DOHH2 (cell line): ENCODE results near the gene ANKS1B.

Source experiments
- EZH2phosphoT487 ChIP-seq: fragments of 200-600 bp; sonication (generic); IDR thresholded peaks from 2 replicates; pipeline ENCODE4 v1.6.1; 2017; ENCODE audit warnings: borderline replicate concordance, mild to moderate bottlenecking, antibody characterized with exemption, low read length, moderate library complexity, mixed read lengths
- TF ChIP-seq, protein P1 (sequence below): fragments of 200-600 bp; sonication (generic); IDR thresholded peaks from one replicate; pipeline ENCODE4 v1.5.1; 2014; ENCODE audit warnings: antibody characterized with exemption, mild to moderate bottlenecking, low read depth, low read length; ENCODE audit not compliant: poor library complexity, severe bottlenecking

DNA sequence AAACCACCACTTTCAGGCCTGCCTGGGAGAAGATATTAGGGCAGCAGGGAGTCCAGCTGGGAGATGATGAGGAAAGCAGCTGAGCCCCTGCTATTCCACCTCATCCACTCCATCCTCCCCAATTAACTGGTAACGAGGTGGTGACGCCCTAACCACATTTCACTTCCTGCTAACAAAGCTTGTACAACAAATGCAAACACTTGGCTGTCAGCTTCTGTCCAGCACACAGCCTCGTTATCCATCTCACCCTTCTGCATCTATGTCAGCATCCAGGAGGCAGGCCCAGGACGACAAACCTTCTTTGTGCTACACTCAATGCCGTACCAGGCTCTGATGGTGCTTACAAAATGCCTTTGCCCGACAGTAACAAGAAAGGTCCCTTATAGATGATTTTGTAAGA is 1114.2 kb downstream of the ANKS1B start:
- TF ChIP-seq, protein P1, sequence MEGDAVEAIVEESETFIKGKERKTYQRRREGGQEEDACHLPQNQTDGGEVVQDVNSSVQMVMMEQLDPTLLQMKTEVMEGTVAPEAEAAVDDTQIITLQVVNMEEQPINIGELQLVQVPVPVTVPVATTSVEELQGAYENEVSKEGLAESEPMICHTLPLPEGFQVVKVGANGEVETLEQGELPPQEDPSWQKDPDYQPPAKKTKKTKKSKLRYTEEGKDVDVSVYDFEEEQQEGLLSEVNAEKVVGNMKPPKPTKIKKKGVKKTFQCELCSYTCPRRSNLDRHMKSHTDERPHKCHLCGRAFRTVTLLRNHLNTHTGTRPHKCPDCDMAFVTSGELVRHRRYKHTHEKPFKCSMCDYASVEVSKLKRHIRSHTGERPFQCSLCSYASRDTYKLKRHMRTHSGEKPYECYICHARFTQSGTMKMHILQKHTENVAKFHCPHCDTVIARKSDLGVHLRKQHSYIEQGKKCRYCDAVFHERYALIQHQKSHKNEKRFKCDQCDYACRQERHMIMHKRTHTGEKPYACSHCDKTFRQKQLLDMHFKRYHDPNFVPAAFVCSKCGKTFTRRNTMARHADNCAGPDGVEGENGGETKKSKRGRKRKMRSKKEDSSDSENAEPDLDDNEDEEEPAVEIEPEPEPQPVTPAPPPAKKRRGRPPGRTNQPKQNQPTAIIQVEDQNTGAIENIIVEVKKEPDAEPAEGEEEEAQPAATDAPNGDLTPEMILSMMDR: no peak
- TF ChIP-seq EZH2phosphoT487: no peak
